HG02588 (cell line): Measurements from ENCODE around the gene MTM1.

Experiments used
- ATAC-seq: cut with Tn5 transposase; IDR thresholded peaks from one replicate; pipeline ENCODE4 v1.9.1; 2021; ENCODE audit warnings: mild to moderate bottlenecking, moderate library complexity; ENCODE audit not compliant: unreplicated experiment

The MTM1 gene

DNA sequence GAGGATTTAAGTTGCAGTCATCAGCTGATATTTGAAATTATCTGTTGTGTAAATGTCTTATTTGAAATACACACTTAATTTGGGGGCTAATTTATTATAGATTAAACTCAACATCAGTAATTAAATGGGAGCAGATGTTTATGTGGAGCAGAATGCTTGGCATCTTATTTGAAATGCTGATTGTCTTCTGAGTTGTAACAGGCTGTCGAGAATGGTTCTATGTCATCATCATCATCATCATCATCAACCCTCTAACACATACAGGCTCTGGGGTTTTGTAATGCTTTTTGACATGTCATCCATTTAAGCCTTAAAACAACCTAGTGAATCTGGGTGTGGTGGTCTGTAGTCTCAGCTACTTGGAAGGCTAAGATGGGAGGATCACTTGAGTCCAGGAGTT is 133.0 kb downstream of the MTM1 start:
- ATAC-seq, result no peak

DNA sequence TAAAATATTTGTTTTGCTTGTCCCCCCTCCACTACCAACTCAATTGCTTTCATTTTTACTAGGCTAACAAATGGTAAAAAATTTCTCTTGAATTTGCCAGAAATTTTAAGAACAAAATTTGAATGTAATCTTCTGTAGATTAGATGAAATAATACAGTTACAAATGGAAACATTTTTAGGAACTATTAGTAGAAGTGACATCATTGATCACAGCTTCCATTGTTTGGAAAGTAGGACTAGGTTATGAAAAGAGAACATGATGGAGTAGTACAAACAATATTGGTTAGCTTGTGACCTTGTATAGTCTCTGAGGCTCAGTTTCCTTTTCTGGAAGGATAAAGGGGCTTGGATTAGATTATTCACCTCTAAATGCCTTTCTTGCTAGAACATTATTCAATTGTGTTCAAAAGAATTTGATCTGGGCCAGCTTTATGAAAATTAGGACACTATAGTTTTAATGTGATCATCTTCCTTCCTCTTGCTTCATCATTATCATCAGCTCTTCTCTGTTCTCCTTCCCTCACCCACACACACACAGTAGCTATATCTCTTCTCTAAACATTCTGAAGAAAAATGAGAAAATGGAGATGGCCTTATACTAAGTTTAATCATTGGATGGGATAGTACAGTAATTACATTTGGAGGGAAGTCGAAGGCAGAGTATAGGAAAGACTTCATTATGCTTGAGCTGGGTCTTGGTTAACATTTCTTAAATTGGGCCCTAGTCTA is 134.7 kb downstream of the MTM1 start:
- no peak for ATAC-seq

DNA sequence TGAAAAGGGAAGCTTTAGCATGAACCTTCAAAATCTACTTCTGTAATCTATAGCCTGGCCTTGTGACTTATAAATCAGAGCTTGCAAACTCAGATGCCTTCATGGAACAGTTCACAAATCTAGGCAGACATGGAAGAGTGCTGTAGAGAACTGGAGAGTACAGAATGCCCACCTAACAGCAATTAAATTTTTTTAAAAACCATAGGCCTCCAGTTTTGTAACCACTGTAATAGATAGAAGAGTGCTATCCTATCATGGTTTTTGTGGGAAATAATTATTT is 135.2 kb downstream of the MTM1 start:
- ATAC-seq, result no peak

DNA sequence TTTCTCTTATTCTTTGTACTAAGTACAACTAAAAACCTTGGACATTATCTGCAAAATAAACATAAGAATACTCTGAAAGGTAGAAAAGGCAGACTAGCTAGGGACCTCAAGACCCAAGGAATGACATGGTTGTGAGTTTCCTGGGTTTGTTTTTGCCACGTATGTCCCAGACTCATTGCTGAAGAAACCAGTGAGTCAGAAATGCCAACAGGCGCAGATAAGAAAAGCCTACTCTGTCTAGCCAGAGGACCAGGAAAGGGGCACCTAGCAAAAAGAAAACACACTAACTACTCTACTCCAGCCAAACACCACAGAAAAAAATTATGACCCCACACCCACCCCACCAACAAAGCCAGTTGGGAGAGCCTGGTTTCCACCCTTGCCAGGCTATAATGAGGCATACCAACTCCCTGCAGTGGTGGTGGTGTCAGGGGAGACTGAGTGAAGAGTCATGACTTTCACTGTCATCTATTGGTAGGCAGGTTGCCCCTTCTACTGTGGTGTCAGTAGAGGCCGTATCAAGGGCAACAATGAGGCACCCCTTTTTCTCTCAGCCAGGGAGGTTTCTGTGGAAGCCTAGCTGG is 135.7 kb downstream of the MTM1 start:
- no peak for ATAC-seq

DNA sequence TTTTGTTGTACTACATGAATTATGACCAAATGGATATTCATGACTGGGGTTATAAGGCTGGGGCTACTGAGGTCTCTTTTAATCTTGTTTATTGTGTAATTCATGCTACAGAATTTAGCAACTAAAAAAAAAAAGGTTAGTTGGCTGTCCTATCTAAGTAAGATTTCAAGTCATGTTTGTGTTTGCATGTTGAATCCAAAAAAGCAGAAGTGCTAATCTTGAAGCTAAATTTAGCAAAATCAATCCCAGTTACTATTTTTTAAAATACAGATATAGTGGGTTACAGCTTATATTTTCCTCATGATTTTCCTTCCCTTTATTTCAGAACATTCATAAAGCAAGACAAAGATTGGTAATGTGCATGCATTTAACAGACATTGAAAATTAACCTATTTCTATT is 144.2 kb downstream of the MTM1 start:
- no peak for ATAC-seq

DNA sequence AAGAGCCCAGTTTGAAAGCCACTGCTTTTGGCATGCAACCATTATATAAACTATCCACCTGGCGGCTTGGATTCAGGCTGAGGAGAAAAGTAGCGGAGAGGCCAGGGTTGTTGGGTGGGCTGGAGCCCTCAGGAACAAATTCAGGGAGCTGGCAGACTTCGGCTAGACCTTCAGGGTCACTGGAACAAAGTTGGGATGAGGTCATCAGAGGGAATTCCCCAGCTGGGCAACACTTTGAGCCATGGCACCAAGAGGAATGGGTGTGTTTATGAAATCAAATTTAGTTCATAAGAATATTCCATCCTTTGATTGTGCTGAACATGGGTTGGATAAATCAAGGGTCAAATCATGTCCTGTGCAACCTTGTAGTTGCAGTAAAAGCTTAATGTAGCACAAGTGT is 146.8 kb downstream of the MTM1 start:
- ATAC-seq, result no peak

DNA sequence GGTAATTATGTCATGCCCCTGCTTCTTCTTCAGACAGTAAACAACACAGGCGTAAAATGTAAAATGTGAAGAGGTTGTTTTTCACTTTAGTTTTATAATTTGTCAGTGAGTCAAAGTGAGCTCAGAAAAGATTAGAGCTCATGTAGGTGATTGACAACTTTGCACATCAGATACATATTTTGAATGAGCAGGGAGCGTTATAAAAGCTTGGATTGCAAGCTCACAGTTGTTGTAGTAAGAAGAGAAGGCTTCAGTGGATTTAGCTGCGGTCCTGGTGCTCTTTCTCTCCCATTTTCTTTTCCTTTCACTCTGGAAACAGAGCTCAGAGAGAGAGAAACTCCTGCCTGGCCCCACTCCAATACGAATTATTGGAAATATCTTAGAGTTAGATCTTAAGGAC is 151.2 kb downstream of the MTM1 start:
- ATAC-seq, result no peak
